Astrocyte of the hippocampus (primary cell): ENCODE measurements around the gene NEK10.
A peak's percentile ranks its signal among the peaks of the same experiment; 100 is the strongest.
"Not testable (repeated sequence)": the region's sequence is repeated elsewhere in the genome, so short reads cannot be mapped to it uniquely, and the experiment has no call there.

Experiments used
- DNase-seq: peaks from one replicate; pipeline ENCODE4 v3.0.0; 2011; ENCODE audit warnings: low read depth, low spot score

The NEK10 gene

GRCh38 chr3:27317096-27317495, 52.1 kb downstream of the NEK10 start:
- no peak for DNase-seq

- no peak for DNase-seq
Observed at GRCh38 chr3:27315003-27315402, 54.2 kb downstream of the NEK10 start.

- DNase-seq, result peak; percentile 88
Observed at GRCh38 chr3:27312044-27312668, 57.0 kb downstream of the NEK10 start.

- peak; percentile 90 for DNase-seq
Observed at GRCh38 chr3:27311400-27311799, 57.8 kb downstream of the NEK10 start.

GRCh38 chr3:27310688-27311087, 58.5 kb downstream of the NEK10 start:
- DNase-seq, result peak; percentile 23

- DNase-seq, result no peak
Observed at GRCh38 chr3:27307566-27307965, 61.6 kb downstream of the NEK10 start.

GRCh38 chr3:27302891-27303290, 66.3 kb downstream of the NEK10 start:
- no peak for DNase-seq

GRCh38 chr3:27298981-27299380, 70.2 kb downstream of the NEK10 start:
- not testable (repeated sequence) for DNase-seq

- DNase-seq, result no peak
Observed at GRCh38 chr3:27293939-27294338, 75.2 kb downstream of the NEK10 start.

GRCh38 chr3:27290760-27291159, 78.4 kb downstream of the NEK10 start:
- no peak for DNase-seq

GRCh38 chr3:27289769-27290413, 79.3 kb downstream of the NEK10 start:
- peak; percentile 74 for DNase-seq

- no peak for DNase-seq
Observed at GRCh38 chr3:27287052-27287451, 82.1 kb downstream of the NEK10 start.

GRCh38 chr3:27286467-27286866, 82.7 kb downstream of the NEK10 start:
- not testable (repeated sequence) for DNase-seq

GRCh38 chr3:27285668-27286067, 83.5 kb downstream of the NEK10 start:
- DNase-seq, result no peak

GRCh38 chr3:27281671-27282150, 87.5 kb downstream of the NEK10 start:
- DNase-seq, result no peak

GRCh38 chr3:27279123-27279522, 90.1 kb downstream of the NEK10 start:
- peak; percentile 56 for DNase-seq

GRCh38 chr3:27278383-27279055, 90.7 kb downstream of the NEK10 start:
- no peak for DNase-seq

GRCh38 chr3:27275441-27275990, 93.7 kb downstream of the NEK10 start:
- DNase-seq, result no peak

- no peak for DNase-seq
Observed at GRCh38 chr3:27271890-27272289, 97.3 kb downstream of the NEK10 start.

- no peak for DNase-seq
Observed at GRCh38 chr3:27254896-27255295, 114.3 kb downstream of the NEK10 start.

GRCh38 chr3:27253831-27254230, 115.4 kb downstream of the NEK10 start:
- peak; percentile 77 for DNase-seq

- DNase-seq, result peak; percentile 16
Observed at GRCh38 chr3:27253391-27253790, 115.8 kb downstream of the NEK10 start.
